GM21528 (cell line): ENCODE data around the gene PORCN.

Source experiments
- ATAC-seq: cut with Tn5 transposase; IDR thresholded peaks from one replicate; pipeline ENCODE4 v1.9.1; 2021; ENCODE audit warnings: mild to moderate bottlenecking, moderate library complexity; ENCODE audit not compliant: unreplicated experiment, low FRiP score

PORCN gene

GRCh38 chrX:48508400-48509244 lies at the start of gene PORCN:
TSS of gene PORCN (plus strand) at chrX:48508992. CDS start at chrX:48509821, 829 bp downstream.
- ATAC-seq = peak; percentile 68

DNA sequence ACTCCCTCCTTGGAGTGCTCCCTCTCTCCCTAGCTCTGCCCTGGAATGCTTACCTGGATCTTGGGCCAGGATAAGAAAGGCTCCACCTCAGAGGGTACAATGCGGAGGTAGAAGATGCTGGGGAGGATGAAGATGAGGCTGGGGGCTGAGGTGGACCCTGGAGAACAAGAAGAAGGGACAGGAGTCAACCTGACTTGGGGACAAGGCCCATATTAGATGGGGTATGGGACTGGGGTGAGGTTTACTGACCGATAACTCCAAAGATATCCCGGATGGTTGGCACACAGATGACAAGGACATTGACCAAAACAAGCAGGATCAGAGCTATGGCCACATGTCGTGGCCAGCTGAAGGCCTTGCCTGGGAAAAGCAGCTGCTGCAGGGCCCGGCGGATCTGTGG lies 49.3 kb upstream of the PORCN start:
- ATAC-seq = no peak

DNA sequence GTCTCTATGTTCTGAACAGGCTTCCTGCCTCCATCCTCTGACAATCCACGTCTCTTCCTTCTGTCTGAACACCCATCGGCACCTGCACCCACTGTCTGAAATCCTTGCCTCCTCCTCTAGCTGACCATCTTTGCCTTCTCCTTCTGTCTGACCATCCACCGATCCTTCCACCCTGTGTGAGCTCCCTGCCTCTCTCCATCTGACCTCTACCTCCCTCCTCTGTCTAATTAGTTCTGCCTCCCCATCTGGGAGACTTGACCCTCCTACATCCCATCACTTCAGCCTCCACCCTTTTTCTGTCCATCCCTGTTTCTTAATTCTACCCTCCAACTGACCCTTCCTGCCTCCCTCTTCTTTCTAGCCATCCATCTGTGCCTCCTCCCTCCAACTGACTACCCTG lies 48.8 kb upstream of the PORCN start:
- ATAC-seq = no peak

DNA sequence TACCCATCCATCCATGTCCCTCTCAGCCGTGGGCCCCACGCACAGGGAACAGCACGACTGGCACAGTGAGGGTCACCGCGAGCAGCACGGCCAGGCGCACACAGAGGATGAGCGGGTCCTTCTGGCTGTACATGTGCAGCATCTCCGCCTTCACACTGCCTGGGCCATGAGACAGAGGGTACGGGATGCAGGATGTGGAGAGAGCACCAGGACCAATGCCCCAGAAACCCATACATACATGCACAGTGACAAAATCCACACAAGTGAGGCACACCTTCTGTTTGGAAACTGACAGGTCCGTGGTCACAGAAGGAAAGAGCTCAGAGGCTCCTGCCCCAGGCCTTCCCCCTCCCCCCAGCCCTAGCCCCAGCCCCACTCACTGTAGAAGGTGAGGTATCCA lies 48.2 kb upstream of the PORCN start:
- no peak for ATAC-seq

DNA sequence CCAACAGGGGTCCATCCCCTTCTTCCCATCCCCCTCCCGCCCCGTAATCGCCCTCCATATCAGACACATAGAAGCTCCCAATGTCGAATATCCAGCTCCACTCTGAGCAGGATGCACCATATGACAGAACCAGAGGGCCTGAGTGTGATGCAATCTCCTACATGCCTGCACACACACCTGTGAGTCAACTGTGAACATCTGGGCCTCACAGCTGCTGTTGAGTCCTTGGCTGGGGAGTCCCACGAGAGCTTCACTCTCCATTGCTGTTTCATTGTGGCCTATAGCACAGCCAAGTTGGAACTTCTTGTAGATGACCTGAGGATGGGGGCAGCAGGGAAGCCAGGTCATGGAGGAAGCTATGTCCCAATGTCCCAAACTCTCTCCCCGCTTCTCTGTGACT lies 47.0 kb upstream of the PORCN start:
- no peak for ATAC-seq

GRCh38 chrX:48465336-48465933 lies 43.4 kb upstream of the PORCN start:
- no peak for ATAC-seq

GRCh38 chrX:48466696-48467095 lies 42.1 kb upstream of the PORCN start:
- ATAC-seq = no peak

- ATAC-seq = no peak
Measured at GRCh38 chrX:48467281-48467761, 41.5 kb upstream of the PORCN start.

- no peak for ATAC-seq
Measured at GRCh38 chrX:48468247-48468671, 40.5 kb upstream of the PORCN start.

GRCh38 chrX:48468693-48469691 lies 39.8 kb upstream of the PORCN start:
- ATAC-seq = no peak

DNA sequence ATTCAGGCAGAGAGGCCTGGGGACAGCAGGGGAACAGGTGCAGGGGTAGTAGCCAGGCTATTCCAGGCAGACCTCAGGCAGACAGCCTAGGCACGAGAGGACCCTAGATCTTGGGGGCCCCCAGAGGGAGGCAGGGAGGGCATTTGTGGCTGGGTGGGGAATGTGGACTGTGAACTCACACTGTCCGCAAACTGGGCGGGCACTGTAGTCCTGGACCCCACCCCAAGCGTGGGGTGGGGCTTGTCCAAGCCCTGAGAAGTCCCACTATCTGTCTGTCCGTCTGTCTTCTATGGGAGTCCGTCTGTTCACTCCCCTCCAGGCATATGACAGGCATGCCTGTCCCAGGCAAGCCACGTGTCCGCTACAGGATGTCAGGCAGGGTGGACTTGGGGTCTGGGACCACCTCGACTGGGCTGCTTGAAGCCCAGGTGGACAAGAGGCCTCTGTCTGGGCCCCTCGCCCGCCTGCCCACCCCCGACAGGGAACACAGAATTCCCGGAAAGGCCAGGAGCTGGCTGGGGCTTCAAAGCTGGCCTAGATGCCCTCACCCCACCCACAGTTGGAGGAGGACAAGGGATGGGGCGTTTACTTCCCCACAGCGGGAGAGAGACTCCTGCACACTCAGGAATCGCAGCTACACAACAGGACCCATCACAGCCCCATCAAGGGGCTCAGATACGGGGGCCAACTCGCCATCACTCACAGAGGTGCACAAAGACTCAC lies 38.5 kb upstream of the PORCN start, which contains the start of gene SLC38A5:
Gene SLC38A5, minus strand, starts transcription at position 151 of the 723 bp plus-strand sequence. CDS start 2,336 bp downstream, outside the sequence.
- ATAC-seq = no peak

GRCh38 chrX:48470833-48471118 lies 38.0 kb upstream of the PORCN start:
- no peak for ATAC-seq

DNA sequence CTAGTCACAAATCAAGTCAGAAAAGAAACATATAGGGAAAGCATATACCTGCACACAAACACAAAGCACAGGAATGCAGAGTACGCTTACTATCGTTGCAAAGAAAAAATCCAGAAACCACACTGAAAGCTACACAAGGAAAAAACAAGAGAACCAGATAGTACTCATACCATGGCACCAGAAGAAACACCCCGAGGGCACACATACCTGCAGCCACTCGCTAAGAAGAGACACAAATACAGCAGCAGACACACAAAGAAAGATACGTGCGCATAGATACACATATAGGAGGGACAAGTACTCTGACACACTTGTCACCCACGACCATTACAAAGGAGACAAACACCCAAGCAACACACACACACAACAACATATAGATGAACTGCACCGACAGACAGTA lies 37.3 kb upstream of the PORCN start:
- no peak for ATAC-seq

- ATAC-seq = no peak
Measured at GRCh38 chrX:48472225-48472624, 36.6 kb upstream of the PORCN start.

GRCh38 chrX:48472851-48473703 lies 35.7 kb upstream of the PORCN start:
- no peak for ATAC-seq

DNA sequence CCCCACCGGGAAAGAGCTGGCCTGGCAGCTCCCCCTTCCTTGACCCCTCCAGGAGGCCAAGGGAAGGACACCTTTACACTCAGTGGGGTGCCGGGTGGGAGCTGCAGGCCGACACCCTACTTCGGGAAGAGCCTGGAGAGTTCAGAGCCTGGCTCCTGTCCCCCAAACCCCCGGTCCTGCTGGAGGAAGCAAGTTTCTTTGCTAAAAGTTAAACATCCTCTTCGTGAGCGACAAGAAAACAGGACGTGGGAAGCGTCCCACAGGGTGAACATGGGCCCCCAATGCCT lies 35.1 kb upstream of the PORCN start:
- ATAC-seq = no peak

- ATAC-seq = no peak
Measured at GRCh38 chrX:48474127-48474526, 34.7 kb upstream of the PORCN start.

DNA sequence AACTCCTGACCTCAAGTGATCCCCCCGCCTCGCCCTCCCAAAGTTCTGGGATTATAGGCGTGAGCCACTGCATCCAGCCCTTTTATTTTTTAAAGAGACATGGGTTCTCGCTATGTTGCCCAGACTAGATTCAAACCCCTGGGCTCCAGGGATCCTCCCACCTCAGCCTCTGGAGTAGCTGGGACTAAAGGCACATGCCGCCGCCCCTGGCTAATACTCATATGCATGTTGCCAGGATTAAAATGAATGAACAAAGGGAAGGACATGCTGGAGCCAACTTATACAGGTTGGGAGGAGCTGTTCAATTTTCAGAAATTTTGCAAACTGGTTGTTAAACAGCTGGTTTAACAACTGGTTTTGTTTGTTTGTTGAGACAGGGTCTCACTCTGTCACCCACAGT lies 34.2 kb upstream of the PORCN start:
- no peak for ATAC-seq

DNA sequence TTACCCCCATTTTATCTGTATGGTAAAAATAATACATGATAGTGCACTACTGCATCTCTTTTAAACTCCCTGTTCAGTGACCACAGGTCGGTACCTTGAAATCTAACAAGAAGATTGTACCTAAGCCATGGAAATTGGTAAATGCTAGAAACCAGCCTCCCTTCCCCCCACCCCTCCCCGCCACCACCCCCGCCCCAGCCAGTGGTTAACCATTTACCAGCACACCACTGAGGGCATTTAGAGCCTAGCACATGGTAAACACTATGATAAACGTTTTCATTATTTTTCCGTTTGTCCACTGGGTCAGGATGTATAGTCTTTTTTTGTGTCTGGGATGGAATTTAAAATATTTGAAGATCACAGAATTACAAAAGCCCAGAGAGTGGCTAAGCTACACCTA lies 33.5 kb upstream of the PORCN start:
- no peak for ATAC-seq
